PFSK-1 (cell line): ENCODE results near the gene ZNF765.

ENCODE experiments used
- FOXP2 ChIP-seq: optimal IDR thresholded peaks from 2 replicates; pipeline ENCODE3; 2011; ENCODE audit warnings: borderline replicate concordance, control low read depth, inconsistent platforms; ENCODE audit not compliant: insufficient read depth; ENCODE audit errors: extremely low read length, extremely low read depth
- POLR2AphosphoS5 ChIP-seq: IDR thresholded peaks from 2 replicates; pipeline ENCODE4 v1.6.1; 2012; ENCODE audit warnings: low read depth, mild to moderate bottlenecking, control low read depth, low read length, moderate library complexity
- SIN3A ChIP-seq: IDR thresholded peaks from 2 replicates; pipeline ENCODE4 v1.6.1; 2012; ENCODE audit warnings: mild to moderate bottlenecking, low read length, moderate library complexity, borderline replicate concordance; ENCODE audit not compliant: insufficient read depth
- TAF1 ChIP-seq: IDR thresholded peaks from 2 replicates; pipeline ENCODE4 v1.6.1; 2012; ENCODE audit warnings: low read length, control low read depth, borderline replicate concordance; ENCODE audit not compliant: insufficient read depth
- TF ChIP-seq, protein P1 (sequence below), 2 experiments: IDR thresholded peaks; 2 replicates each; pipeline versions ENCODE4 v1.6.1 to v1.8.0; 2011 to 2012; ENCODE audit warnings: low read depth in 2 of 2, low read length in 2 of 2, control low read depth in 1 of 2, inconsistent platforms in 1 of 2, mild to moderate bottlenecking in 1 of 2, moderate library complexity in 1 of 2; ENCODE audit not compliant: insufficient read depth in 1 of 2

ZNF765 gene

DNA sequence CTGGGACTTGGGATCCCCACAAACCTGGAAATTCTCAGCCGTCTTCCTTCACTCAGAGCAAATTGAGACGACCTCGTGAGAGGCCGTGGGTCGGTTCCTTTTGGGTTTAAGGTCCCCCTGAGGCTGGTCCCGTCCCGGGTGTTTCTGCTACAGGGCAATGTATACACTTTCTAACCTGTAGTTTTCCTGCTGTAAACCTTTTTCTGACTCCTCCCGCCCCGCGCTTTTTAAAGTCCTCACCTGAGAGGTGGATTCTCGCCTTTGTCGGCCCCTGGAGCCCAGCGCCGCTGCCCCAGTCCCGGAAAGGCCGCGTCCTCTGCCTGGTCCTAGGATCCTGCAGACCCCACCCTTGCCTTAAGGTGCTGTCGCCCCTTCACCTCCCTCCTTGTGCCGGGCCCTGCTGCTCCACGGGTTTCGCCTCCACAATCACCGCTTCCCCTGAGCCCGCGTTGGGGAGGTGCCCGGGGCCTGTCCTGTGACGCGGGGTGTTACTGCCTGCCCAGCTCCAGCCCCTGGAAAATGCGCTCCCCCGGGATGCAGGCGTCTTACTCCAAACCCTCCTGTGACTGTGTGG is 37.2 kb downstream of the ZNF765 start:
- TF ChIP-seq FOXP2 (no peak), POLR2AphosphoS5 (no peak), TAF1 (no peak), SIN3A (no peak)
- TF ChIP-seq, protein P1, sequence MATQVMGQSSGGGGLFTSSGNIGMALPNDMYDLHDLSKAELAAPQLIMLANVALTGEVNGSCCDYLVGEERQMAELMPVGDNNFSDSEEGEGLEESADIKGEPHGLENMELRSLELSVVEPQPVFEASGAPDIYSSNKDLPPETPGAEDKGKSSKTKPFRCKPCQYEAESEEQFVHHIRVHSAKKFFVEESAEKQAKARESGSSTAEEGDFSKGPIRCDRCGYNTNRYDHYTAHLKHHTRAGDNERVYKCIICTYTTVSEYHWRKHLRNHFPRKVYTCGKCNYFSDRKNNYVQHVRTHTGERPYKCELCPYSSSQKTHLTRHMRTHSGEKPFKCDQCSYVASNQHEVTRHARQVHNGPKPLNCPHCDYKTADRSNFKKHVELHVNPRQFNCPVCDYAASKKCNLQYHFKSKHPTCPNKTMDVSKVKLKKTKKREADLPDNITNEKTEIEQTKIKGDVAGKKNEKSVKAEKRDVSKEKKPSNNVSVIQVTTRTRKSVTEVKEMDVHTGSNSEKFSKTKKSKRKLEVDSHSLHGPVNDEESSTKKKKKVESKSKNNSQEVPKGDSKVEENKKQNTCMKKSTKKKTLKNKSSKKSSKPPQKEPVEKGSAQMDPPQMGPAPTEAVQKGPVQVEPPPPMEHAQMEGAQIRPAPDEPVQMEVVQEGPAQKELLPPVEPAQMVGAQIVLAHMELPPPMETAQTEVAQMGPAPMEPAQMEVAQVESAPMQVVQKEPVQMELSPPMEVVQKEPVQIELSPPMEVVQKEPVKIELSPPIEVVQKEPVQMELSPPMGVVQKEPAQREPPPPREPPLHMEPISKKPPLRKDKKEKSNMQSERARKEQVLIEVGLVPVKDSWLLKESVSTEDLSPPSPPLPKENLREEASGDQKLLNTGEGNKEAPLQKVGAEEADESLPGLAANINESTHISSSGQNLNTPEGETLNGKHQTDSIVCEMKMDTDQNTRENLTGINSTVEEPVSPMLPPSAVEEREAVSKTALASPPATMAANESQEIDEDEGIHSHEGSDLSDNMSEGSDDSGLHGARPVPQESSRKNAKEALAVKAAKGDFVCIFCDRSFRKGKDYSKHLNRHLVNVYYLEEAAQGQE (IDR thresholded peaks at IDR 0.05; ENCODE audit: insufficient read depth in 1 of 2, low read depth in 2 of 2, low read length in 2 of 2) = no peak

GRCh38 chr19:53455828-53456227 is 60.9 kb downstream of the ZNF765 start:
- TF ChIP-seq POLR2AphosphoS5 (no peak), SIN3A (no peak), FOXP2 (no peak), TAF1 (no peak)
- TF ChIP-seq, protein P1 (IDR thresholded peaks at IDR 0.05; ENCODE audit: insufficient read depth in 1 of 2, low read depth in 2 of 2, low read length in 2 of 2) = no peak

- TF ChIP-seq FOXP2 = no peak
- TF ChIP-seq POLR2AphosphoS5 = no peak
- TF ChIP-seq TAF1 = no peak
- TF ChIP-seq SIN3A = no peak
These were observed 66.9 kb downstream of the ZNF765 start for GRCh38 chr19:53461866-53462265.

DNA sequence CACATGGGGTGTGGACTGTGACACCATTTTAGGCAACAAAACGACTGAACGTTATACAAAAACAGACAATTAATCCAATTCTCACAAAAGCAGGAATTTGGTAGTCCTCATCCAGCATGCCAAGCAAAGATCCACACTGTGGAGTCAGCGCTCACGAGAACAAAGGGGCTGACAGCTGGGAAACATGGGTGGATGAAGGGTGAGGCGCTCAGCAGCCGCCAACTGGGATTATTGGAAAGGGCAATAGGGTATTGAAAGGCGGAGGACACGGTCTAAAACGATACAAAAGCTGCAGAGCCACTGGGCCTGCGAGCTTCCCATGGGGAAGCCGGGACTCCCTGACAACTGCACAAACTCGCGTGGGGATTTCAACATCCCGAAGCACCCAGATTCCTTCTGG is 67.9 kb downstream of the ZNF765 start:
- no peak for TF ChIP-seq POLR2AphosphoS5
- no peak for TF ChIP-seq SIN3A
- no peak for TF ChIP-seq FOXP2
- TF ChIP-seq, protein P1 (IDR thresholded peaks at IDR 0.05; ENCODE audit: insufficient read depth in 1 of 2, low read depth in 2 of 2, low read length in 2 of 2) = no peak
- TF ChIP-seq TAF1 = no peak

GRCh38 chr19:53463263-53463662 is 68.3 kb downstream of the ZNF765 start:
- TF ChIP-seq TAF1 = no peak
- no peak for TF ChIP-seq FOXP2
- TF ChIP-seq POLR2AphosphoS5 = no peak
- no peak for TF ChIP-seq SIN3A
- TF ChIP-seq, protein P1 (IDR thresholded peaks at IDR 0.05; ENCODE audit: insufficient read depth in 1 of 2, low read depth in 2 of 2, low read length in 2 of 2) = no peak
